Spleen (tissue), 11 donors: Measurements from ENCODE around the gene MVB12A. TPM values are rescaled to one million over a fixed set of nuclear protein-coding genes. Genes with fewer than 3 reads are reported as not detected.

ENCODE experiments used
- DNase-seq: peaks from one replicate; pipeline ENCODE4 v3.0.0-alpha.2; 2020
- H3K27ac ChIP-seq, 8 donors: fragments of 200-600 bp; sonication (generic) in 7 of 8; 1 replicate in 4 of 8; 2 replicates in 4 of 8; pipeline versions ENCODE4 v1.5.0 to v1.8.0; 2016 to 2021; ENCODE audit warnings: inconsistent platforms in 4 of 8, mild to moderate bottlenecking in 4 of 8, moderate library complexity in 1 of 8
- H3K27me3 ChIP-seq, 7 donors: fragments of 200-600 bp; sonication (generic) in 6 of 7; replicated peaks in 1 of 7; 1 replicate in 4 of 7; 2 replicates in 3 of 7; pipeline versions ENCODE4 v1.5.0 to v1.8.0; 2016 to 2021; ENCODE audit warnings: inconsistent platforms in 3 of 7, mild to moderate bottlenecking in 1 of 7
- H3K36me3 ChIP-seq, 6 donors: fragments of 200-600 bp; sonication (generic) in 5 of 6; 1 replicate in 4 of 6; 2 replicates in 2 of 6; pipeline versions ENCODE4 v1.5.0 to v1.8.0; 2016 to 2021; ENCODE audit warnings: inconsistent platforms in 2 of 6
- H3K4me1 ChIP-seq, 6 donors: fragments of 200-600 bp; sonication (generic) in 5 of 6; 1 replicate in 3 of 6; 2 replicates in 3 of 6; pipeline versions ENCODE4 v1.5.0 to v1.8.0; 2016 to 2021; ENCODE audit warnings: inconsistent platforms in 3 of 6
- H3K4me3 ChIP-seq, 8 donors: fragments of 200-600 bp; sonication (generic) in 7 of 8; 1 replicate in 4 of 8; 2 replicates in 4 of 8; pipeline versions ENCODE4 v1.5.0 to v1.8.0; 2016 to 2021; ENCODE audit warnings: inconsistent platforms in 4 of 8, mild to moderate bottlenecking in 4 of 8, moderate library complexity in 2 of 8
- H3K9me3 ChIP-seq, 8 donors: fragments of 200-600 bp; sonication (generic) in 7 of 8; 1 replicate in 4 of 8; 2 replicates in 4 of 8; pipeline versions ENCODE4 v1.5.0 to v1.8.0; 2016 to 2021; ENCODE audit warnings: inconsistent platforms in 4 of 8
- POLR2A ChIP-seq, 3 donors: fragments of 450-650 bp; IDR thresholded peaks; one replicate each; pipeline ENCODE4 v1.5.1; 2017; ENCODE audit warnings: antibody characterized with exemption in 3 of 3, mild to moderate bottlenecking in 1 of 3
- POLR2AphosphoS5 ChIP-seq, 3 donors: sonication (generic); formaldehyde crosslinking; IDR thresholded peaks; one replicate each; pipeline ENCODE4 v1.5.1; 2017; ENCODE audit warnings: antibody characterized with exemption in 3 of 3
- WGBS, 5 donors: extraction: QIAGEN DNeasy Blood & Tissue Kit in 3 of 5; methylation state at CpG; one replicate each; pipeline versions ENCODE4 v1.1.5 to v1.1.7; 2013 to 2018; 5-methylcytosine and 5-hydroxymethylcytosine counted together
- intact Hi-C: fragments of 100-400 bp; cut with DNase I; formaldehyde crosslinking; loops from one replicate; pipeline ENCODE4 v1.15.0; 2023; ENCODE audit warnings: low total_unique reads
- polyA plus RNA-seq, 3 donors: library from polyadenylated mRNA; stranded (reverse); fragments of 200-250 nt; gene quantifications; one replicate each; pipeline ENCODE4 v1.2.1, GENCODE V29; 2013
- total RNA-seq, 7 donors: library from RNA; depleted of rRNA in 3 of 7; stranded (reverse); fragments of >200 nt in 3 of 7; fragmentation: NEBNext Ultra II Directional in 4 of 7; extraction: Animal tissue kit (Norgen Biotek cat#: 25700) in 4 of 7; gene quantifications; one replicate each; pipeline versions ENCODE4 v1.1.0 to v1.2.1, GENCODE V29; 2016 to 2021
- TF ChIP-seq, protein P1 (sequence below), 11 experiments: fragments of 200-600 bp in 7 of 11; fragments of 450-650 bp in 4 of 11; sonication (generic) in 4 of 11; IDR thresholded peaks in 8 of 11; conservative IDR thresholded peaks in 3 of 11; 1 replicate in 7 of 11; 2 replicates in 4 of 11; pipeline versions ENCODE4 v1.4.0 to v1.8.0; 2016 to 2021; ENCODE audit warnings: antibody characterized with exemption in 11 of 11, inconsistent platforms in 4 of 11, mild to moderate bottlenecking in 1 of 11
- donor health status: healthy with polysubstance abuse.
- donor health status: DM: no; HTN: no; CAD: no; lungs with moderate emphysema.
- donor health status: DM: no; HTN: no; CAD: no.
- donor health status: Bipolar disorder and iron deficiency.
- donor health status: healthy.
- donor health status: DM: no; HTN: no; CAD: no.
- donor health status: DM: yes; HTN: yes; CAD: no.

Gene MVB12A
- total and polyA plus RNA-seq, 10 donors, result 31.7 to 62.0 (median 39.9) TPM

- WGBS, 5 donors, result 1 to 8% (median 4%) methylated on average over 14 to 18 of the region's 18 CpGs
- H3K9me3 ChIP-seq, result no peaks in the 10 kb centered on the region
- intact Hi-C loops, result no loop called here
- peaks cover 25 to 81% (median 61%) of the 10 kb centered on the region in 6 donors for H3K4me1 ChIP-seq
- no peaks in the 10 kb centered on the region for H3K27me3 ChIP-seq
- DNase-seq, result peak; percentile 86
- peak within 1 kb of the TSS; percentile 91 to 97 (median 94) for H3K27ac ChIP-seq
- TF ChIP-seq POLR2AphosphoS5 (IDR thresholded peaks at IDR 0.05), result peak; percentile 54 to 76 (median 63)
- TF ChIP-seq POLR2A (IDR thresholded peaks at IDR 0.05), result peak in 1 of 3 donors; percentile 42
- TF ChIP-seq, protein P1, sequence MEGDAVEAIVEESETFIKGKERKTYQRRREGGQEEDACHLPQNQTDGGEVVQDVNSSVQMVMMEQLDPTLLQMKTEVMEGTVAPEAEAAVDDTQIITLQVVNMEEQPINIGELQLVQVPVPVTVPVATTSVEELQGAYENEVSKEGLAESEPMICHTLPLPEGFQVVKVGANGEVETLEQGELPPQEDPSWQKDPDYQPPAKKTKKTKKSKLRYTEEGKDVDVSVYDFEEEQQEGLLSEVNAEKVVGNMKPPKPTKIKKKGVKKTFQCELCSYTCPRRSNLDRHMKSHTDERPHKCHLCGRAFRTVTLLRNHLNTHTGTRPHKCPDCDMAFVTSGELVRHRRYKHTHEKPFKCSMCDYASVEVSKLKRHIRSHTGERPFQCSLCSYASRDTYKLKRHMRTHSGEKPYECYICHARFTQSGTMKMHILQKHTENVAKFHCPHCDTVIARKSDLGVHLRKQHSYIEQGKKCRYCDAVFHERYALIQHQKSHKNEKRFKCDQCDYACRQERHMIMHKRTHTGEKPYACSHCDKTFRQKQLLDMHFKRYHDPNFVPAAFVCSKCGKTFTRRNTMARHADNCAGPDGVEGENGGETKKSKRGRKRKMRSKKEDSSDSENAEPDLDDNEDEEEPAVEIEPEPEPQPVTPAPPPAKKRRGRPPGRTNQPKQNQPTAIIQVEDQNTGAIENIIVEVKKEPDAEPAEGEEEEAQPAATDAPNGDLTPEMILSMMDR (IDR thresholded peaks at IDR 0.05 in 8 of 11, conservative IDR thresholded peaks at IDR 0.05 in 3 of 11), result peak in 3 of 11 experiments; percentile 19 to 29 (median 24)
- peak within 1 kb of the TSS; percentile 60 to 80 (median 70) for H3K4me3 ChIP-seq
- H3K36me3 ChIP-seq, result peaks cover 0 to 40% (median 16%) of the 10 kb centered on the region in 6 donors
Measured at GRCh38 chr19:17405250-17406045, 14.4 kb upstream of the MVB12A start, which contains the start of gene BST2. BST2 (minus strand) TSS chr19:17405630; CDS start chr19:17405575, 55 bp downstream.

DNA sequence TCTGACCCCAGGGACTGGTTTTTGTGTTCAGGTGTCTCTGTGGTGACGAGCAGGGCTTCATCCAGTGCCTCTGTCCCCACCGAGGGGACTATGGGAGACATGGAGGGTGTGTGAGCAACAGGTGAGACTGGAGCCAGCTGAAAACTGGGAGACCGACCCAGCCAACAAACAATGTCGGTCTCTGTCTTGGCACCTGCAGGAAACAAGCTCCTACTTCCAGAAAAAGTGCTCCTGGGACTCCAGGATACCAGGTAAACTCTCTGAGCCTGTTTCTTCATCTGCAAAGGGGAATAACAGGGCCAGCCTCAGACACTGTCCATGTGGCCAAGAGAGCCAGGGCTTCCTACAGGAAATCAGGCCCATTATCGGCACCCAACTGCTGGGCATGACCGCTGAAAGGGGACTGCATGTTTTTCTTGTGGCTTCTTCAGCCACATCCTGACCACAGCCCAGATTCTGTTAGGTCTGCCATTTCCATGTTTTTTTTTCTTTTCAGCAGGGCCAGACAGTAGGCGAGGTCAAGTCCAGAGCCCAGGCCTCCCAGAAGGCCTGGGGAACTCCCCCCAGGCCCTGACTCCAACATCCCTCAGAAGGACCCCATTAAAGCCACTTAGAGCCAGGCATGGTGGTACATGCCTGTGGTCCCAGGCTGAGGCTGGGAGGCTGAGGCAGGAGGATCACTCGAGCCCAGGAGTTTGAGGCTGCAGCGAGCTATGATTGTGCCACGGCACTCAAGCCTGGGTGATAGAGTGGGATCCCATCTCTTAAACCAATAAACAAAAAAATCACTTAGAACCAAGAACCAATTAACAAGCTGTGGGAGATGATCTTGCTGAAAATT lies 13.6 kb upstream of the MVB12A start:
- no peak for DNase-seq
- TF ChIP-seq, protein P1 (IDR thresholded peaks at IDR 0.05 in 8 of 11, conservative IDR thresholded peaks at IDR 0.05 in 3 of 11), result no peak
- peak in 1 of 3 donors; percentile 35 for TF ChIP-seq POLR2AphosphoS5 (IDR thresholded peaks at IDR 0.05)

GRCh38 chr19:17406887-17407196 lies 13.0 kb upstream of the MVB12A start:
- Histone ChIP-seq H3K4me3 (peak overlapping the region; percentile 60 to 80 (median 70)), H3K36me3 (peaks cover 0 to 36% (median 11%) of the 10 kb centered on the region in 6 donors), H3K4me1 (peaks cover 25 to 85% (median 57%) of the 10 kb centered on the region in 6 donors), H3K27me3 (no peaks in the 10 kb centered on the region), H3K9me3 (no peaks in the 10 kb centered on the region), H3K27ac (peak overlapping the region; percentile 91 to 97 (median 94))
- WGBS, 5 donors, result 4 to 25% (median 8%) methylated on average over 2 of the region's 2 CpGs
- intact Hi-C loops, result no loop called here
- TF ChIP-seq, protein P1 (IDR thresholded peaks at IDR 0.05 in 8 of 11, conservative IDR thresholded peaks at IDR 0.05 in 3 of 11), result no peak
- TF ChIP-seq POLR2A (IDR thresholded peaks at IDR 0.05), result no peak
- no peak for TF ChIP-seq POLR2AphosphoS5 (IDR thresholded peaks at IDR 0.05)
- no peak for DNase-seq

More for the DNA sequence above, 13.6 kb upstream of the MVB12A start:
- H3K4me3 ChIP-seq, result peak overlapping the region; percentile 60 to 80 (median 70)
- H3K27ac ChIP-seq, result peak overlapping the region; percentile 91 to 97 (median 94)
- 17 to 21% (median 19%) methylated on average over 9 to 10 of the region's 10 CpGs for WGBS, 5 donors
- no peaks in the 10 kb centered on the region for H3K27me3 ChIP-seq
- H3K4me1 ChIP-seq, result peaks cover 25 to 84% (median 61%) of the 10 kb centered on the region in 6 donors
- no peaks in the 10 kb centered on the region for H3K9me3 ChIP-seq
- H3K36me3 ChIP-seq, result peaks cover 0 to 36% (median 12%) of the 10 kb centered on the region in 6 donors
- intact Hi-C loops, result no loop called here
